Measurements from ENCODE around the gene ERCC8.

The ERCC8 gene

GRCh38 chr5:60978968-60979367 lies 34.1 kb upstream of the ERCC8 start:
- TF ChIP-seq ZFX (IDR thresholded peaks at IDR 0.05; ENCODE audit: borderline replicate concordance) = no peak
- TF ChIP-seq CTCF (IDR thresholded peaks at IDR 0.05) = no peak
- no peak overlapping the region for H3K27ac ChIP-seq

GRCh38 chr5:60977956-60978737 lies 33.3 kb upstream of the ERCC8 start:
- no peak overlapping the region for H3K27ac ChIP-seq
- TF ChIP-seq CTCF (IDR thresholded peaks at IDR 0.05) (no peak), ZFX (IDR thresholded peaks at IDR 0.05; ENCODE audit: borderline replicate concordance) (no peak)

GRCh38 chr5:60972231-60972630 lies 27.4 kb upstream of the ERCC8 start:
- no peak overlapping the region for H3K27ac ChIP-seq
- TF ChIP-seq ZFX (IDR thresholded peaks at IDR 0.05; ENCODE audit: borderline replicate concordance) (no peak), CTCF (IDR thresholded peaks at IDR 0.05) (no peak)

- TF ChIP-seq ZFX (IDR thresholded peaks at IDR 0.05; ENCODE audit: borderline replicate concordance) (no peak), CTCF (IDR thresholded peaks at IDR 0.05) (no peak)
- no peak overlapping the region for H3K27ac ChIP-seq
Measured at GRCh38 chr5:60961685-60962084, 16.8 kb upstream of the ERCC8 start.

- TF ChIP-seq ZFX (IDR thresholded peaks at IDR 0.05; ENCODE audit: borderline replicate concordance) (no peak), CTCF (IDR thresholded peaks at IDR 0.05) (peak; percentile 67)
Measured at GRCh38 chr5:60960591-60960990, 15.7 kb upstream of the ERCC8 start.

GRCh38 chr5:60959156-60959555 lies 14.3 kb upstream of the ERCC8 start:
- no peak overlapping the region for H3K27ac ChIP-seq
- TF ChIP-seq ZFX (IDR thresholded peaks at IDR 0.05; ENCODE audit: borderline replicate concordance) (no peak), CTCF (IDR thresholded peaks at IDR 0.05) (peak; percentile 24)

More at GRCh38 chr5:60960591-60960990, 15.7 kb upstream of the ERCC8 start:
- H3K27ac ChIP-seq = no peak overlapping the region

DNA sequence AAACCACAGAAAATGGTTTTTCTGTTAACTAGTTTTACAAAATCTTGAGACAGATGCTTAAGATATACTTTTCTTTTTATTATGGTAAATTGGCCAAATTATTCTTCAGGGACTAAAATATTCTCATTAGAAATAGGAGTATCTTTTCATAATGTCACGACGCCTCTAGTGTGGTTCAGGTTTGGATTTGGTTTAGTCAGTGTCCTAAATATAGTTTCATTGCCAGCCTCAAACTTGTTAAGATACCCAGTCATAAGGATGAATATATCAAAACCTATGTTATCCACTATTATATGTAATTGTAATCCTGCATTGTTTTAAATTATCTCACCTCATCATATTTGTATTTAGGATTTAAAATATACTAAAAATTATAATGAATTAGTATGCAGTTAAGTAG lies 13.8 kb upstream of the ERCC8 start:
- TF ChIP-seq CTCF (IDR thresholded peaks at IDR 0.05) = no peak

More for the DNA sequence above, 13.8 kb upstream of the ERCC8 start:
- no peak overlapping the region for H3K27ac ChIP-seq
